Uterus (tissue), 2 donors: ENCODE data around the gene NBR1.

Experiments used
- POLR2A ChIP-seq, 2 donors: fragments of 450-650 bp; IDR thresholded peaks; one replicate each; pipeline ENCODE4 v1.6.1; 2016; ENCODE audit warnings: antibody characterized with exemption in 2 of 2, mild to moderate bottlenecking in 1 of 2, moderate library complexity in 1 of 2
- TF ChIP-seq, protein P1 (sequence below), 4 experiments: fragments of 200-600 bp in 2 of 4; fragments of 450-650 bp in 2 of 4; sonication (generic) in 2 of 4; IDR thresholded peaks; one replicate each; pipeline ENCODE4 v1.5.1; 2016 to 2019; ENCODE audit warnings: antibody characterized with exemption in 4 of 4, mild to moderate bottlenecking in 2 of 4, moderate library complexity in 1 of 4

DNA sequence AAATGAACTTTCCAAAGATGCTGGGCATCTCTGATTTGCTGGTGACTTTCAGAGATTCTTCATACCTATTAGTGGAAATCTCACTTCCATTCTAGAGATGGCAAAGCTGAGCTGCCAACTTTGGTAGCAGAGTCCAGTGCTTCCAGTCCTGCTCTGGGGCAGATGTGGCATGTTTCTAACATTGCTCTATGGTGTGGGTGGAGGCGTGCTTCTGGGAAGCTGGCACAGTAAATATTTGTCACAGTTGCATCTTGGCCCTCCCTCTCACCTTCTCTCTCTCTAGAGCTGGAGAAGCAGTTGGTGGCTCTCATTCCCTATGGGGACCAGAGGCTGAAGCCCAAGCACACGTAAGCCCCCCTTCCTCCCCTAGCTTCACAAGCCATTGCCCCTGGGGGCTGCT is 42.5 kb downstream of the NBR1 start:
- TF ChIP-seq, protein P1, sequence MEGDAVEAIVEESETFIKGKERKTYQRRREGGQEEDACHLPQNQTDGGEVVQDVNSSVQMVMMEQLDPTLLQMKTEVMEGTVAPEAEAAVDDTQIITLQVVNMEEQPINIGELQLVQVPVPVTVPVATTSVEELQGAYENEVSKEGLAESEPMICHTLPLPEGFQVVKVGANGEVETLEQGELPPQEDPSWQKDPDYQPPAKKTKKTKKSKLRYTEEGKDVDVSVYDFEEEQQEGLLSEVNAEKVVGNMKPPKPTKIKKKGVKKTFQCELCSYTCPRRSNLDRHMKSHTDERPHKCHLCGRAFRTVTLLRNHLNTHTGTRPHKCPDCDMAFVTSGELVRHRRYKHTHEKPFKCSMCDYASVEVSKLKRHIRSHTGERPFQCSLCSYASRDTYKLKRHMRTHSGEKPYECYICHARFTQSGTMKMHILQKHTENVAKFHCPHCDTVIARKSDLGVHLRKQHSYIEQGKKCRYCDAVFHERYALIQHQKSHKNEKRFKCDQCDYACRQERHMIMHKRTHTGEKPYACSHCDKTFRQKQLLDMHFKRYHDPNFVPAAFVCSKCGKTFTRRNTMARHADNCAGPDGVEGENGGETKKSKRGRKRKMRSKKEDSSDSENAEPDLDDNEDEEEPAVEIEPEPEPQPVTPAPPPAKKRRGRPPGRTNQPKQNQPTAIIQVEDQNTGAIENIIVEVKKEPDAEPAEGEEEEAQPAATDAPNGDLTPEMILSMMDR (IDR thresholded peaks at IDR 0.05): no peak
- no peak for TF ChIP-seq POLR2A (IDR thresholded peaks at IDR 0.05)
